ENCODE data around the gene KBTBD13. TPM values are rescaled to one million over a fixed set of nuclear protein-coding genes. Genes with fewer than 3 reads are reported as not detected.
A peak's percentile ranks its signal among the peaks of the same experiment; 100 is the strongest.

The KBTBD13 gene
- total RNA-seq, 6 experiments from 2014 or later = not detected

DNA sequence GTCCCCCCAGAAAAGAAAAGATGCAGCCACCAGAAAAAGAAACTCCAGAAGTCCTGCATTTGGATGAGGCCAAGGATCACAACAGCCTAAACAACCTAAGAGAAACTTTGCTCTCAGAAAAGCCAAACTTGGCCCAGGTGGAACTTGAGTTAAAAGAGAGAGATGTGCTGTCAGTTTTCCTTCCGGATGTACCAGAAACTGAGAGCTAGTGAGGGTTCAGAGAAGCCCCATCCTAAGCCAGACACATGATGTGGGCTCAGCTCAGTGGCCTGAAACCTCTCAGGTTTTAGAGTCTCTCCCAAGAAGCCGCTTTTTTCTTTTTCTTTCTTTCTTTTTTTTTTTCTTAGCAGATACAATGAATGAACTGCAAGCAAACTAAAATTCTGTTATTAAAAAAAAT lies 23.6 kb upstream of the KBTBD13 start:
- H3K4me3 Mint-ChIP-seq = no peak overlapping the region
- TF ChIP-seq, protein P1, sequence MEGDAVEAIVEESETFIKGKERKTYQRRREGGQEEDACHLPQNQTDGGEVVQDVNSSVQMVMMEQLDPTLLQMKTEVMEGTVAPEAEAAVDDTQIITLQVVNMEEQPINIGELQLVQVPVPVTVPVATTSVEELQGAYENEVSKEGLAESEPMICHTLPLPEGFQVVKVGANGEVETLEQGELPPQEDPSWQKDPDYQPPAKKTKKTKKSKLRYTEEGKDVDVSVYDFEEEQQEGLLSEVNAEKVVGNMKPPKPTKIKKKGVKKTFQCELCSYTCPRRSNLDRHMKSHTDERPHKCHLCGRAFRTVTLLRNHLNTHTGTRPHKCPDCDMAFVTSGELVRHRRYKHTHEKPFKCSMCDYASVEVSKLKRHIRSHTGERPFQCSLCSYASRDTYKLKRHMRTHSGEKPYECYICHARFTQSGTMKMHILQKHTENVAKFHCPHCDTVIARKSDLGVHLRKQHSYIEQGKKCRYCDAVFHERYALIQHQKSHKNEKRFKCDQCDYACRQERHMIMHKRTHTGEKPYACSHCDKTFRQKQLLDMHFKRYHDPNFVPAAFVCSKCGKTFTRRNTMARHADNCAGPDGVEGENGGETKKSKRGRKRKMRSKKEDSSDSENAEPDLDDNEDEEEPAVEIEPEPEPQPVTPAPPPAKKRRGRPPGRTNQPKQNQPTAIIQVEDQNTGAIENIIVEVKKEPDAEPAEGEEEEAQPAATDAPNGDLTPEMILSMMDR (IDR thresholded peaks at IDR 0.05) = no peak
- H3K36me3 Mint-ChIP-seq (ENCODE audit: low read depth) = no peaks in the 10 kb centered on the region
- peaks cover 38% of the 10 kb centered on the region for H3K4me1 Mint-ChIP-seq (ENCODE audit: low read depth)
- peaks cover 14% of the 10 kb centered on the region for H3K27me3 Mint-ChIP-seq (ENCODE audit: insufficient read depth)
- DNase-seq = no peak
- H3K9me3 Mint-ChIP-seq = no peaks in the 10 kb centered on the region
- no peak overlapping the region for H3K27ac Mint-ChIP-seq

DNA sequence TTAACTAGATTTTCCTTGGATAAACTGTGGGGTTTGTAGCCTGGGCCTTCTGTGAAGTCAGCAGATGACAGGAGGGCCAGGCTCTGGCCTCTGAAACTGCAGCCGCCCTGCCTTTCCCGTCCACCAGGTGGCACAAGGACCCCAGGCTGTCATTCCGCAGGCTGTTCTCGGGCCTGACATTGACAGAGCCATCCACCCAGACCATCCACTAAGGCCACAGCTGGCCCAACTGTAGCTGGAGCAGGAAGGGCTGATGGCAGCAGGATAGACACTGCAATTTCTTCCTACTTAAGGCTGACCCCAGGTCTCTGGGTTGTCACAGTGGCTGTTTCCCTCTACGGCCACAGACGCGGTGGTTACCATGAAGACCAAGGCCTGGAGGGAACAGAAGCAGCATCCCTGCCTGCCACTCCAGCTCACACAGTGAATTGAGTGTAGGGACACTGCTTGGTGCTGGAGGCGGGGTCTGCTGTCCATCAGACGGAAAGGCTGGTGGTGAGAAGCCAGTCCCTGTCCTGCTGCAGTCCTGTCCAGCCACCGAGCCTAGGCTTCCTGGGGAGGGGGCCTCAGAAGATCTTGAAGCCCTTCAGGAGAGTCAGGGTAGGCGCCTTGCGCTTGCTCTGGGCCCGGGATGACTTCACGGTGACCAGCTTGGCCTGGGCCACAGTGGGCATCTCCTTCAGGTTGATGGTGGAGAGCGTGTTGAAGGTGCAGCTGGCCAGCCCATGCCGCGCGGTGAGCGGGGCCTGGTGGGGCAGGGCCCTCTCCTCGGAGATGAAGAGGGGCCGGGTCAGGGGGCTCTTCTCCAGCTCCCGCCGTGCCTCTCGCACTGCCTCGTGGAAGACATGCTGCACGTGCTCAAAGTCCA lies 22.0 kb upstream of the KBTBD13 start:
- Mint-ChIP-seq H3K27me3 (ENCODE audit: insufficient read depth) (peaks cover 17% of the 10 kb centered on the region), H3K36me3 (ENCODE audit: low read depth) (no peaks in the 10 kb centered on the region), H3K27ac (no peak overlapping the region), H3K4me1 (ENCODE audit: low read depth) (peaks cover 34% of the 10 kb centered on the region), H3K9me3 (no peaks in the 10 kb centered on the region), H3K4me3 (no peak overlapping the region)
- TF ChIP-seq, protein P1 (IDR thresholded peaks at IDR 0.05) = peak; percentile 96
- peak; percentile 50 for DNase-seq

DNA sequence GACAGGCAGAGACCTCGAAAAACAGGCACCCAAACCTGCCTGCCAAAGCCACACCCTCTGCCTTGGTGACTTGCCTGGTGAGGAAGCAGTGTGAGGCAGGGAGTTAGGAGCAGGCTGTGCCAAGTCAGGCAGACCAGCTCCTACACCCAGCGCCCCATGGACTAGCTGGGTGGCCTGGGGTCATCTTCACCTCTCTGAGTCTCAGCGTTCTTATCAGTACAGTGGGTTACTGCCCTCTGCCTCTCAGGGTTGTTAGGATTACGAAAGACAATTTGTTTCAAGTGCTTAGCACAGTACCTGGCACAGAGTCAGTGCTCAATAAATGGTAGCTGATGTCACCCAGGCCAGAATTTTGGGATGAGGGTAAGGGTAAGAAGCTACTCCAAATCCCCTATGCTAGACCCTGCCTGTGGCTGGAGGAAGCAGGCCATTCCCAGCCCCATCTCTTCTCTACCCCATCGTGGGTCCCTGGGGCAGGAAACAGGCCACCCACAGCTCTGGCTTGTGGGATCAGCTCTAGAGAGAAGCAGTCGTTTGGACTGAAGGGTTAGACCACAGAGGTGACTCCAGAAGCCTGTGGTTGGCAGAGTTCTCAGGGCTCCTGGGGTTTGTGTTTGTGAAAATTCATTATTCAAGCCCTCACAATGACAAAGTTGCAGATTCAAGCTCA lies 21.2 kb upstream of the KBTBD13 start:
- no peaks in the 10 kb centered on the region for H3K36me3 Mint-ChIP-seq (ENCODE audit: low read depth)
- peaks cover 17% of the 10 kb centered on the region for H3K27me3 Mint-ChIP-seq (ENCODE audit: insufficient read depth)
- no peak overlapping the region for H3K27ac Mint-ChIP-seq
- H3K4me3 Mint-ChIP-seq = no peak overlapping the region
- TF ChIP-seq, protein P1 (IDR thresholded peaks at IDR 0.05) = no peak
- H3K9me3 Mint-ChIP-seq = no peaks in the 10 kb centered on the region
- peaks cover 26% of the 10 kb centered on the region for H3K4me1 Mint-ChIP-seq (ENCODE audit: low read depth)
- DNase-seq = no peak

DNA sequence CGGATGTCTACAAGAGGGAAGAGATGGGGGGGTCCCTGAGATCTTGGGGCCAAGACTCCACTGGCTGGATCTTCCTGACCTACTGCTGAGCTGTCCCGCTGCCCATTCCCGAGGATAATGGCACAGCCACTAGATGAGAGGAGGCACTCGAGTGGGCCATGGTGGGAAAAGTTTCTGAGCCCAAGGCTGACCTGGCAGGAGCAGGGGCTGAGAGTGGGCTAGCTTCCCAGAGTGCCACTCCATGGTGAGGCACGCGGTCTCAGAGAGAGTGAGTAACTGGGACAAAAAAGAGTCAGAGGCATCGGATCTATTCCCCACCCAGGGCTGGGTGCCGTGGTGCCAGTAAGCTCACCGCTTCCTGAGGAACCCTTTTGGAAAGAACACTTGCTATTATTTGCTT lies 20.4 kb upstream of the KBTBD13 start:
- peaks cover 18% of the 10 kb centered on the region for H3K4me1 Mint-ChIP-seq (ENCODE audit: low read depth)
- DNase-seq = no peak
- H3K27ac Mint-ChIP-seq = no peak overlapping the region
- TF ChIP-seq, protein P1 (IDR thresholded peaks at IDR 0.05) = no peak
- no peaks in the 10 kb centered on the region for H3K9me3 Mint-ChIP-seq
- H3K4me3 Mint-ChIP-seq = no peak overlapping the region
- H3K36me3 Mint-ChIP-seq (ENCODE audit: low read depth) = no peaks in the 10 kb centered on the region
- H3K27me3 Mint-ChIP-seq (ENCODE audit: insufficient read depth) = peaks cover 20% of the 10 kb centered on the region

DNA sequence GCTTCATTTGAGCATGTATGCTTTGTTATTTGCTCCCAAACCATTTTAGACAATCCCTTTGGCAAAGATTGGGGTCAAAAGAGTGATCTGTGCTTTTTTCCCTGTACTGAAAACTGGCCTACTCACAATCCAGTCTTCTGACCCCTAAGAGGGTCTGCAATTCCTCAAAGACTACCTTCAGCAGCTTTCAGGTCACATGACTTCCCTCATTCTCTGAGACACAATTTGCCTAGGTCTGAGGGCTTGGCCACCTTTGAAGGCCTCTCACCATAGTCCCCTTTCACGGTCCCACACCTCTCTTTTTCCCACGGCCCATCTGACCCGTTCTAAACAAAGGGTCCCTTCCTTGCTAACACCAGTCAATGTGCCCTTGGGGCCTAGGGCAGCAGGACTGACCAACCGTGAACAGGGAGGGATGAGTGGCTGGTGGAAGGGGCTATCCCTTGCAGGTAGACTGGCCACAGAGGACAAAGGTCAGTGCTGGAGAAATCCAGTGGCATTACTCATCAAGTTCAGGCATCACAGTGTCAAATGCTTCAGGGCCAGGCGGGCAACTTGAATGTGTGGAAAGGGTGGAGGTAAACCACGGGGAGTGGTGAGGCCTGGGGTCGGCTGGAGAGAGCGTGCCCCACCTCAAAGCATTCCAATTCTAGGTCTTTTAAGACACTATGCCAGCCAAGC lies 19.5 kb upstream of the KBTBD13 start:
- TF ChIP-seq, protein P1 (IDR thresholded peaks at IDR 0.05) = no peak
- H3K4me3 Mint-ChIP-seq = no peak overlapping the region
- DNase-seq = no peak
- peaks cover 20% of the 10 kb centered on the region for H3K27me3 Mint-ChIP-seq (ENCODE audit: insufficient read depth)
- H3K4me1 Mint-ChIP-seq (ENCODE audit: low read depth) = peaks cover 16% of the 10 kb centered on the region
- H3K36me3 Mint-ChIP-seq (ENCODE audit: low read depth) = no peaks in the 10 kb centered on the region
- H3K9me3 Mint-ChIP-seq = no peaks in the 10 kb centered on the region
- H3K27ac Mint-ChIP-seq = no peak overlapping the region
